BE2C (cell line): ENCODE results near the gene ZBED6. TPM values are rescaled to one million over a fixed set of nuclear protein-coding genes. Genes with fewer than 3 reads are reported as not detected.
"Not testable (repeated sequence)": the region's sequence is repeated elsewhere in the genome, so short reads cannot be mapped to it uniquely, and the experiment has no call there.

ENCODE experiments used
- DNase-seq: peaks from one replicate; pipeline ENCODE4 v3.0.0-alpha.2; 2020
- H3K27me3 ChIP-seq: fragments of 250-450 bp; sonication (Bioruptor Pico); 2 replicates; pipeline ENCODE4 v1.5.1; 2020; ENCODE audit warnings: mild to moderate bottlenecking
- H3K36me3 ChIP-seq: fragments of 250-450 bp; sonication (Bioruptor Pico); 2 replicates; pipeline ENCODE4 v1.5.1; 2020; ENCODE audit warnings: mild to moderate bottlenecking
- H3K4me1 ChIP-seq: fragments of 250-450 bp; sonication (Bioruptor Pico); 2 replicates; pipeline ENCODE4 v1.5.1; 2020
- H3K4me3 ChIP-seq: 2 replicates; pipeline ENCODE4 v1.5.1; 2011; ENCODE audit warnings: low read depth, low read length
- H3K9me3 ChIP-seq: fragments of 250-450 bp; sonication (Bioruptor Pico); 2 replicates; pipeline ENCODE4 v1.5.1; 2020
- polyA plus RNA-seq: library from polyadenylated mRNA; unstranded; fragments of >200 nt; gene quantifications from one replicate; pipeline ENCODE4 v1.2.1, GENCODE V29; 2012; ENCODE audit warnings: low read depth, missing spikeins; ENCODE audit not compliant: insufficient read length, insufficient read depth
- TF ChIP-seq, protein P1 (sequence below): IDR thresholded peaks from 2 replicates; pipeline ENCODE4 v1.5.1; 2012; ENCODE audit warnings: mild to moderate bottlenecking, low read depth, low read length

ZBED6 gene, protein sequence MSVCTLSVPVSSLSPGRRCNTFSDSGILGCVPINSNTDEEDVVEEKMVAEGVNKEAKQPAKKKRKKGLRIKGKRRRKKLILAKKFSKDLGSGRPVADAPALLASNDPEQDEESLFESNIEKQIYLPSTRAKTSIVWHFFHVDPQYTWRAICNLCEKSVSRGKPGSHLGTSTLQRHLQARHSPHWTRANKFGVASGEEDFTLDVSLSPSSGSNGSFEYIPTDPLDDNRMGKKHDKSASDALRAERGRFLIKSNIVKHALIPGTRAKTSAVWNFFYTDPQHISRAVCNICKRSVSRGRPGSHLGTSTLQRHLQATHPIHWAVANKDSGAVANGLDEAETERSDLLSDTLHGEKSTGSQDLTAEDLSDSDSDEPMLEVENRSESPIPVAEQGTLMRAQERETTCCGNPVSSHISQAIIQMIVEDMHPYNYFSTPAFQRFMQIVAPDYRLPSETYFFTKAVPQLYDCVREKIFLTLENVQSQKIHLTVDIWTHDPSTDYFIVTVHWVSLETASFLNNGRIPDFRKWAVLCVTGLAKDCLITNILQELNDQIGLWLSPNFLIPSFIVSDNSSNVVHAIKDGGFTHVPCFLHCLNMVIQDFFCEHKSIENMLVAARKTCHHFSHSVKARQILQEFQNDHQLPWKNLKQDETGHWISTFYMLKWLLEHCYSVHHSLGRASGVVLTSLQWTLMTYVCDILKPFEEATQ (N-terminal part only)
- 1.9 TPM for polyA plus RNA-seq

DNA sequence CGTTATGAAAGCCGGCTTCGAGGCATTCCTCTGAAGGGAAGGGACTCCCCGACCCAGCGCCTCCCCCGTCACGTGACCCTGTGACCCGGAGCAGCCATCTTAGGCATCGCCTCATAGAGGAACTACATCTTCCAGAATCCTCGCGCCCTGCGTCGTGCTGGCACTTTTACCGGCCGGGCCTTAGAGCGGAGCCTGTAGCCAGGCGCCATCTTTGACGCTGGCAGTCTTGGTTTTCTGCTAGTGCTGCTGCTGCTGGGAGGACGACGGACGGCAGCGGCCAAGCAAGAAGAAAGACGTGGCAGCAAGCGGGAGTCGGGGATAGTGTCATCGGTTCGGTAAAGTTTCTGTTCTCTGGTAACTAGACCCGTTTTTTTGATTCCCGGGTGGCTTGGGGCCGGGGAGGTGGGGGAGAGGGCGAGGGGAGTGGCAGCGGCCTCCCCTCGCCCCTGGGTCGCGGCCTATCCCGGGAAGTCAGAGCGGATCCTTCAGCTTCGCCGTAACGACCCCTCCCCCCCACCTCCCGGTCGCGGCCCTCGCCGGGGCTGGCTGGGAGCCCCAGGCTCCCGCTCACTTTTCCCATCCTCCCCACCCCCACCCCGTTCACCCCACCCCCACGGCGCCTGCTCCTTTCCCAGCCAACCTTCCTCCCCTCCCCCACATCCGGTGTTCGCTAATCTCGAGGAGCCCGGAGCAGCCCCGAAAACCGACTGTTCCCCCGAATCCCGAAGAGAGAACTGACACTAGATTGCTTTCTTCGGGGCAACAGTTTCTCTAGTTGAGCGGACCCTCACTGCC is at the start of gene ZBED6, which contains the start of gene ZC3H11A:
Gene ZBED6 (plus strand): TSS at position 183 of the 795 bp plus-strand sequence. CDS start 1,900 bp downstream, outside the sequence.
Gene ZC3H11A (plus strand): TSS at position 183 of the 795 bp plus-strand sequence. CDS start 21,448 bp downstream, outside the sequence.
- TF ChIP-seq, protein P1, sequence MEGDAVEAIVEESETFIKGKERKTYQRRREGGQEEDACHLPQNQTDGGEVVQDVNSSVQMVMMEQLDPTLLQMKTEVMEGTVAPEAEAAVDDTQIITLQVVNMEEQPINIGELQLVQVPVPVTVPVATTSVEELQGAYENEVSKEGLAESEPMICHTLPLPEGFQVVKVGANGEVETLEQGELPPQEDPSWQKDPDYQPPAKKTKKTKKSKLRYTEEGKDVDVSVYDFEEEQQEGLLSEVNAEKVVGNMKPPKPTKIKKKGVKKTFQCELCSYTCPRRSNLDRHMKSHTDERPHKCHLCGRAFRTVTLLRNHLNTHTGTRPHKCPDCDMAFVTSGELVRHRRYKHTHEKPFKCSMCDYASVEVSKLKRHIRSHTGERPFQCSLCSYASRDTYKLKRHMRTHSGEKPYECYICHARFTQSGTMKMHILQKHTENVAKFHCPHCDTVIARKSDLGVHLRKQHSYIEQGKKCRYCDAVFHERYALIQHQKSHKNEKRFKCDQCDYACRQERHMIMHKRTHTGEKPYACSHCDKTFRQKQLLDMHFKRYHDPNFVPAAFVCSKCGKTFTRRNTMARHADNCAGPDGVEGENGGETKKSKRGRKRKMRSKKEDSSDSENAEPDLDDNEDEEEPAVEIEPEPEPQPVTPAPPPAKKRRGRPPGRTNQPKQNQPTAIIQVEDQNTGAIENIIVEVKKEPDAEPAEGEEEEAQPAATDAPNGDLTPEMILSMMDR, result no peak
- peak; percentile 98 for DNase-seq
- Histone ChIP-seq H3K9me3 (0 out of 2 replicates have a peak, but pooled peaks cover 2% of the 10 kb centered on the region), H3K4me3 (peak within 1 kb of the TSS; percentile 80), H3K4me1 (peaks cover 5% of the 10 kb centered on the region; the same call in 1 of the 2 replicates), H3K36me3 (peaks cover 35% of the 10 kb centered on the region), H3K27me3 (no peaks in the 10 kb centered on the region)

DNA sequence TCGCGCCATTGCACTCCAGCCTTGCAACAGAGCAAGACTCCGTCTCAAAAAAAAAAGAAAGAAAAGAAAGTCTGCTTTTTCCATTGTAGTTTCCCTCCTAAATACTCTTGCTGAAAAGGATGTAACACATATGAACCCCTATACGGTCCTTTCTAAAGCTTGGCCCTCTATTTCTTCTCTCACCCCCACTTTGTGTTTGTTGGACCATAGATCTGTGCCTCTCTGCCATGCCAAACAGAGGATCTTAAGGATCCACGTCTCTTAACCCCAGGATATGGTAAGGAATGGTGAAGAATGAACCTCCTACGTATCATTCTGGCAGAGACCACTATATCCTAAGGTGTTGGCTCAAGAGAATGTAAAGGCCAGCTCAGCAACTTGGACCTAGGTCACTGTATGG is 49.1 kb upstream of the ZBED6 start:
- Histone ChIP-seq H3K36me3 (no peaks in the 10 kb centered on the region), H3K27me3 (no peaks in the 10 kb centered on the region), H3K4me3 (no peak overlapping the region), H3K4me1 (no peaks in the 10 kb centered on the region), H3K9me3 (no peaks in the 10 kb centered on the region)
- no peak for DNase-seq
- TF ChIP-seq, protein P1, result no peak

DNA sequence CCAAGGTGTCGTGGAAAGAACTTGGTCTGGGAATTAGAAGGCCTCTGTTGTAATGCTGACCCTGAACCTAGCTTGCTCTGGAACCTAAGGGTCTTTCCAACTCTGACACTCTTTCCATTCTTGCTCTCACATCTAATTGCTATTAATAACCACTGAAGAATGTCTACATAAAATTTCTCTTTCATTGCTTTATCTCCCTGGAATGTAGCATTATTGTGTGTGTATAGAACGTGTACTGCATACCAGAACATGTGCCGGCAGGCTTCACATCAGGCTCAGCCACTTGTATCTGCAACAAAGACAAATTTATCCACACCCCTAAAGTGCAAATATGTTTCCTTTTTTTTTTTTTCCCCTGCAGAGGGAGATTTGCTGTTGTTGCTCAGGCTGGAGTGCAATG is 44.4 kb upstream of the ZBED6 start:
- no peak overlapping the region for H3K4me3 ChIP-seq
- no peaks in the 10 kb centered on the region for H3K4me1 ChIP-seq
- TF ChIP-seq, protein P1, result no peak
- H3K36me3 ChIP-seq, result no peaks in the 10 kb centered on the region
- H3K27me3 ChIP-seq, result no peaks in the 10 kb centered on the region
- H3K9me3 ChIP-seq, result no peaks in the 10 kb centered on the region
- no peak for DNase-seq

DNA sequence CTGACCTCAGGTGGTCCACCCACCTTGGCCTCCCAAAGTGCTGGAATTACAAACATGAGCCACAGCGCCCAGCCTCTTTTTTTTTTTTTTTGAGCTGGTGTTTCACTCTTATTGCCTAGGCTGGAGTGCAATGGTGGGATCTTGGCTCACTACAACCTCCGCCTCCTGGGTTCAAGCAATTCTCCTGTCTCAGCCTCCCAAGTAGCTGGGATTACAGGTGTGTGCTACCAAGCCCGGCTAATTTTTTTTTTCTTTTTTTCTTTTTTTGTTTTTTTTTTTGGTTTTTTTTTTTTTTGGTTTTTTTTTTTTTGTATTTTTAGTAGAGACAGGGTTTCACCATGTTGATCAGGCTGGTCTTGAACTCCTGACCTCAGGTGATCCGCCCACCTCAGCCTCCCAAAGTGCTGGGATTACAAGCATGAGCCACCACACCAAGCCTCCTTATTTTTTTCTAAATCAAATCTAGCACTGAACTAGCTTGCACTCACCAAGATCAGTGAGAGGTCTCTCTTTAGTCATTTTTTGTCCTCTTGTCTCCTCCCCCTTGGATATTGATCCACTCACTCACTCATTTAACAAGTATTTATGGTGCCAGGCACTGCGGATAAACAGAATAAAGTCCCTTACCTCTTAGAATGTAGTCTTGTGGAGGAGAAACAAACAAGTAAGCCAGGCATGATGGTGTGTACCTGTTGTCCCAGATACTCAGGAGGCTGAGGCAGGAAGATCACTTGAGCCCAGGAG is 43.6 kb upstream of the ZBED6 start:
- not testable (repeated sequence) for H3K36me3 ChIP-seq, H3K4me1 ChIP-seq

DNA sequence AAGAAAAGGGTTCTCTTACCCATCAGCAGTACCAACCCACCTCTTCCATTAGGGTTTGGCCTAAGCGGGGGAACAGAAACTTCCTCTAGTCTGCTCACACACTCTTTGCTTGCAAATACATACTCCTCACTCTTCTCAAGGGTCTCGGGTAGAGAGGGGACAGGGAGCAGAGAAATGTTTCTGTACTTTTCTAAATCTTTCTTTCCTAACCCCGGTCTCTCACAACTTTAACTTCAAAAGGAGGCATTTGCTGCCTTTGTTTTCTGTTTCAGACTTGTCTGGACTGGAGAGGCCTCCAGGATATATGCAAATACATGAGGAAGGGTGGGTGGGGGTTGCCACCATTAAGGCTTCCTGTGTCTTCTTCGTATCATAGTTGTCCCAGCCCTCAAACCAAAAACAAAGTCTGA is 41.0 kb upstream of the ZBED6 start:
- TF ChIP-seq, protein P1, result no peak
- Histone ChIP-seq H3K36me3 (no peaks in the 10 kb centered on the region), H3K4me1 (no peaks in the 10 kb centered on the region), H3K27me3 (no peaks in the 10 kb centered on the region), H3K9me3 (no peaks in the 10 kb centered on the region), H3K4me3 (no peak overlapping the region)
- DNase-seq, result no peak

More for the DNA sequence above, 43.6 kb upstream of the ZBED6 start:
- DNase-seq, H3K9me3 ChIP-seq, H3K27me3 ChIP-seq, H3K4me3 ChIP-seq: not testable (repeated sequence)
